NCI-H69 (cell line): ENCODE measurements around the gene HIVEP1.

Experiments used
- DNase-seq: peaks from one replicate; lab custom pipeline; 2025; lab: John Stamatoyannopoulos, UW

Gene HIVEP1

DNA sequence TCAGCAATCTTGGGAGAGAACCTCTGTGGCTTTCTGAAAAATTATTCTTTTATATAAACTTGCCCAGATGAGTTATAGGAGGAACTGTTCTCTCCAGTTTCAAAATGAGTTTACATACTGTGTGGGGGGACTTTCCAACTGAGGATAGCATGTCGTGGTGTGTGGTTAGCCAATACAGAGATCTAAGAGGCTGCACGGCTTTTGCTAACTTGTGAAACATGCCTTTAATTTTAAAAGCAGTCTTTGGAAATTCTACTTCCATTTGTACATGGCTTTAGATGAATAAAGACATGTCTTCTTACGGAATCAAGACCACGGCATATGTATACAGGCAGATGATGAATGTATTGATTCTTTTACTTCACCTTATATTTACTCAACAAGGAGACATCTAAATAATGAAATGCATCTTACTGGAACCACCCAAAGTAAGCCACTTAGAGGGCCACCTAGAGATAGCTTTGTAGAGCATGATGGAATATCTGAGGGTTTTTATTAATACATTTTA lies 39.8 kb downstream of the HIVEP1 start:
- DNase-seq = no peak

DNA sequence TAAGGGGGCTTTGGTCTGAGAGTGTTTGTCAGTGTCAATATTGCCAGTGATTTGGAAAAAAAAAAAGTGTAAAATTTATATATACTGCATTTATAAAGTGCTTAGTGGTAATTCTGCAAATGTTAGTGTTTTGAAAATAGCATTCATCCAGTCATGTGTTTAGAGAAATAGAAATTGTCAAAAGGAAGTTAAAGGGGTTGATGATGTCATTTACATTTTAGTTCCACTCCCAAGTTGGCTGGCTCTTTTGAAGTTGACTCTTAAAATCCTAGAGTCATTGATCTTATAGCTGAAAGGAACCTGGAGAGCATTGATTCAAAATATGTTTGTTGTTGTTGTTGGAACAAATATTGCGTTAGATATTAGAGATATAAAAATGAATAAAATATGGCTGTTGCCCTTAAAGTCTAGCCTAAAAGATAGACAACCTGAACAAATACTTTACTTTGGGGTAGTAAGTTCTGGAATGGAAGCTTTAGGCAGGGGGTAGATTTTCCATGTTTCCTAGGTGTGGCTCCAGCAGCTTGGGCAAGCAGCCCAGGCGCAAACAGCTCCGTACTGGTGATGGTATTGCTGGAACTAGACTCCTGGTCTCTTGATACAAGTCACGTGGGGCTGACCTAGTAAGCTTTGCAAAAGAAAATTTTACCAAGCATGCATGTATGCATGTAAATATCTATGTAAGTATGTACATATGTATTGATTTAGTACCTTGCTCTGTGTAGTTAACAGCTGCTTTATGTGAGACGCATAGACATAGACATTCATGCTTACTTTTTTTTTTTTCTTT lies 46.3 kb downstream of the HIVEP1 start:
- no peak for DNase-seq

DNA sequence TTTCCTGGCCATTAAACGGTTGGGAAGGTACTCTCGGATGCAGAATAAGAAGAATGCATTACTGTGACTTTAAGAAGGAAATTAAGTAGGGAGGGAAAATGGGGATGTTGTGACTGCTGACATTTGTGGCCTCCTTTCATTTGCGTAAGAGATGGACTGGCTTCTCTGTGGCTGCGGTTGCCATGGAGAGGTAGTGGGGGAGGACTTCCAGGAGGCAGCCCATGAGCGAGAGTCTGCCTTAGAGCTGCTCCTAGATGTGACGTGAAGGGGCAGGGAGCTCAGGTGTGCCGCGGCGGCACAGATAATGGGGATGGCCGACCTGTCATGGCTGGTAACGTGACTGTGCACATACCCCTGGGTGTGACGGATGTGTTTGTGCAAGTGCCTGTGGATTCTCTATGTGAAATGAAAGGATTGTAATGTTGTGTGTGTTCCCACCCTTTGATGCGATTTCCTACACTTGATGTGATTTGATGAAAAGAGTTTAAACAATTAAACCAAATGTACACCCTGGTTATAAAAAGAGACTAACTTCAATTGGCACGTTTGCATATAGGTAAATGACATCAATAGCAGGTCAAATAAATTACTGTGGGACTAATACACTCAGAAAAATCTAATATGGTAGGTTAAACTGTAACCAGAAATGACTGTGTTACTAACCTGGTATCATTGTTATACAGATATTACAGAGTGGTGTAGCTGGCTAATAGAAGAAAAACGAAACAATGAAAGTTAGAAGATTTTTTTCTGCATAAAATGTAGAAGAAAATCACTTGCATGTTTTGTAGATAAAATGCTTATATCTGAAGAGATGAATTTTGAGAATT lies 48.9 kb downstream of the HIVEP1 start:
- peak; percentile 96 for DNase-seq

DNA sequence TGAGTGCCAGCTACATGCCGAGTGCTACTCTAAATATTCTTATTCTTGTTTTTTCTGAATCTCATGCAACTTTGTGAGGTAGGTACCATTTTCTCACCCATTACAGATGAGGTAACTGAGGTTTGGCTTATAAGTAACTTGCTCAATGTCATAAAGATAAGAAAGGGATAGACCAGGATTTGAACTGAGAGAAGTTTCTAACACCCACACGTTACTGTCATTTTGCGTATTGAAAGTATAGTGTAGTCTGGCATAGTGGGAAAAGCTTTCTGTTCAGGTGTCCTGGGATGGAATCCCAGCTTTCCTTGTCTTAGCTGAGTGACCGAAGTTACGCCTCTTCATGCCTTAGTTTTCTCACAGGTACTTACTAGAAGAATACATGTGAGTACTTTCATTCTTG lies 50.5 kb downstream of the HIVEP1 start:
- no peak for DNase-seq

- peak; percentile 9 for DNase-seq
Measured at GRCh38 chr6:12064131-12064530, 52.0 kb downstream of the HIVEP1 start.

DNA sequence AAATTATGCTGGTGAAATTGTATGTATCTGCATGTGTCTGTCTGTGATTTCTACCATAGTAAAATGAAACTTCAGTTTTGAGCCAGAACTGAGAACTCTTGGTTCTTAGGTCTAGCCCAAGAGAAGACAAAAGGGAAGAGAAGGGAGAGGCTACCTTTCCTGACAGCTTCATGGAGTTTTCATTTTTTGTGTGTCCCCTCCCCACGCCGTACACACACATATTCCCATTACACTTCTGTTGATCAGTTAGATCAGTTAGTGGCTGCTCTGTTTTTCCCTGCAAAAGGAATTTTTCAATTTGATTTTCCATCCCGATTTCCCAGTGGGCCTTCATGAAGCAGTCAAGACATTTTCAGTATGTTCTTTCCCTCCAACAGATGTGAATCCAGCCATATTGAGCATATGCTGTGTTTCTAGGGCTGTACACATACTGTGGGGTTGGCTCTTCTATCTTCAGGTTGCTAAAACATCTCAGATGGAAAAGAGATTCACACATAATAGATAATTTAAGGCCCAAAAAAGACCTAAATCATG lies 52.5 kb downstream of the HIVEP1 start:
- DNase-seq = no peak

GRCh38 chr6:12065321-12066140 lies 53.4 kb downstream of the HIVEP1 start:
- no peak for DNase-seq

- DNase-seq = peak; percentile 24
Measured at GRCh38 chr6:12066297-12066696, 54.2 kb downstream of the HIVEP1 start.

DNA sequence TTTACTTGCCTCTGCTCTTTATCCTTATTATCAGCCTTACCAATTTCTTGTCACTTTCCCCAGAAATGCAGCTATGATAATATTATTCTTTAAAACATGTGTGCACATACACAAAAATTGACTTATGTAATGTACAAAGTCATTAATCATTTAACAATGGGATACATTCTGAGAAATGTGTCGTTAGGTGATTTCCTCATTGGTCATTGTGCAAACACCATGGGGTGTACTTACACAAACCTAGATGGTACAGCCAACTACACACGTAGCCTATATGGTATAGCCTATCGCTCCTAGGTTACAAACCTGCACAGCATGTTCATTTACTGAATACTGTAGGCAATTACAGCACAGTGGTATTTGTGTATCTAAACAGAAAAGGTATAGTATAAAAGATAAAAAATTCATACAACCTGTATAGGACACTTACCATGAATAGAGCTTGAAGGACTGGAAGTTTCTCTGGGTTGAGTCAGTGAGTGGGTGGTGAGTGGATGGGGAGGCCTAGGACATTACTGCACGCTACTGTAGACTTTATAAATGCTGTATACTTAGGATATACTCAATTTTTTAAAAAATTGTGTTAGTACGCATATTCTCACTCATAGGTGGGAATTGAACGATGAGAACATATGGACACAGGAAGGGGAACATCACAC lies 56.9 kb downstream of the HIVEP1 start:
- peak; percentile 75 for DNase-seq

GRCh38 chr6:12069891-12070529 lies 57.9 kb downstream of the HIVEP1 start:
- peak; percentile 87 for DNase-seq

DNA sequence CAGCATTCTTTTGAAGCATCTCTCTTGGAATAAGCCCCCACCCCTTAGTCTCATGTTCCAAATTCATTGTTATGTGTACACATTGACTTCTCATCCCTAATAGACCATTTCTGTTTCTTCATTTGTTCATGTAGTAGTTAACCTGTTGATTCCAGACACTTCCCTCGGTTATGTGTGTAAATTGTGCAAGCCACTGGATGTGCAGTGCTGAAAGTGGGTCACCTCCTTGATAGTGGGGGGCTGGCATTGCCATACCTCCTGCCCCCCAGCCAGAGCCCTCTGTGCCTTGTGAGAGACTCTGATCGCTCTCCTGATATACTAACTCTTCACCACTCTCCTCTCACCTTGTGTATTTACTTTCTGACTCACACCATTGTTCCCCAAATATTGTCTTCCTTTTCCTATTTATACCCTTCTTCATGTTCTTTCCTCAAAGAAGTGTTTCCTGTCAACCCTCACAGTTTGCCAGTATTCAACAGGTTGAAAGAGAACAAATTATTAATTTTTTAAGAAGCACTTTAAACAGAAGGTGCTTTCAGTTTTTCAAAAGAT lies 59.0 kb downstream of the HIVEP1 start:
- DNase-seq = peak; percentile 45

- no peak for DNase-seq
Measured at GRCh38 chr6:12075067-12075563, 63.0 kb downstream of the HIVEP1 start.

GRCh38 chr6:12077021-12077710 lies 65.1 kb downstream of the HIVEP1 start:
- no peak for DNase-seq

DNA sequence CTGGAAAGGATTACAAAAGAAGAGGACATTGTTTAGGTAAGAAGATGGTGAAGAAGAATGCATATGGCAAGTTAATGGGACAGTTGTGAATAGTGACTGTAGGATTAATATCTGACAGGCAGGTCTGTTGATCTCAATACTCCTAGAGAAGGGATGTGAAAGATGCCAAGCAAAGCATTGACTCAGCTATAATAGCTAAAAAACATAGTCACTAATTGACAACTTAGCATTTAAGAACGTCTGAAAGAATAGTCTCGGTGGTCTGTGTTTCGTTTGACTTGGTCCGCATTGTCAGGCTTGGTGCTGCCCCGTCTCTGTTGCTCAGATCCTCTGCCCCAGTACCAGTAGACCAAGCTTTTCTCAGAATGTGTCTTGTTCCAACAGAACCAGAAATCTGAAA lies 65.9 kb downstream of the HIVEP1 start:
- DNase-seq = no peak

DNA sequence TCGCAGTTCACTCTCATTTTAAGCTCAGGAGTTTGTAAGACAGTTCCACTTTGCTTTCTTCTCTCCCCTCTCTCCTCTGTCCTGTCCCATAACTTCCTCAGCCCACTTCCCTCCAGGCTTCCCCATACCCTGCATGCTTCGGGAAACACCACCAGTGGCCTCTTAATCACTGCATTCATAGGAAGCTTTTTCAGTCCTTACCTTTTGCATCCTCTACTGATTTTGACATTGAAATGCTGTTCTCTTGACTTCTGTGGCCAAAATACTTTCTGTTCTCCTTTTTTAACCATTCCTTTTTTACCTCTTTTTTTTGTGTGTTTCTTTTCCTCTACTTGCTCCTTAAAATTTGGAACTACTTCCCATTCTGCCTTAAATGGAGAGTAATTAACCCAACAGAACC lies 69.7 kb downstream of the HIVEP1 start:
- no peak for DNase-seq

- no peak for DNase-seq
Measured at GRCh38 chr6:12082368-12082767, 70.3 kb downstream of the HIVEP1 start.

DNA sequence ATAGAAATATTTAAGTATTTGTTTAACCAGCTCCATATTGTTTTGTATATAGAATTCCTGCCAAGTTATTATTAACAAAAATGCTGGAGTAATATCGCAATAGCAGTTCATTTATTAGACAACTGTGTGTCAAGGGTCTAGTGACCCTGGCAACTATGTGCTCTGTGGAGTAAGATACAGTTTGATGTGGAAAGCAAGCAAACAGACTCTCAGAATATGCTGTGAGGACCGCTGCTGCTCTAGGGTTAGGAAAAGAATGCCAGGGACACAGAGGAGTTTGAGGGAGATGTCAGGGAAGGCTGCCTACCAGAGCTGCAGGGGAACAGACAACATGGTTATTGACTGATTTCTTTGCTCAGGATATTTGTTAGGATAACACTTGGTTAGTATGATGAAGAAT lies 71.2 kb downstream of the HIVEP1 start:
- DNase-seq = no peak

DNA sequence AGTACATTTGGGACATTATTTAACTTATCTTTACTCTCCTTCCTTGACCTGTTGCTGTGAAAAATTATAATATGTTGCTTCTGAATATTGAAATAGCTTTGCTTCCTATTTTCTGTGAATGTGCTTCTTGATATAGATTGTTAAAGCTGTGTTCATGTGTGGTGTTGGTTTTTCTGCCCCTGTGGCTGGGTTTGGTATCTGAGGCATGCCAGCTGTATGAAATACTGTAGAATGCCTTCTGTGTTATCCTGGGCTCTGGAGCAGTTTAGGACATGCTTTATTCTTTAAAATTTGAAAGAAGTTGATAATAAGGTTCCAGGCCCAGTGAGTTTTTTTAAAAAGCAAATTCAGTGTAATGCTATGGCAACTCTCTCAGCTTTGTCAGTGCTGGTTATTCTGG lies 71.7 kb downstream of the HIVEP1 start:
- no peak for DNase-seq

- no peak for DNase-seq
Measured at GRCh38 chr6:12084681-12085080, 72.6 kb downstream of the HIVEP1 start.

- DNase-seq = no peak
Measured at GRCh38 chr6:12088531-12088930, 76.4 kb downstream of the HIVEP1 start.
